Mucosa of descending colon (tissue), 3 donors: Measurements from ENCODE around the gene MYO3B. TPM values are rescaled to one million over a fixed set of nuclear protein-coding genes. Genes with fewer than 3 reads are reported as not detected.

Source experiments
- ATAC-seq: fragments of 200-7000 bp; cut with Tn5 transposase; one replicate; pipeline ENCODE4 v1.9.1; 2020; ENCODE audit warnings: mild to moderate bottlenecking, moderate library complexity
- DNase-seq, 3 donors: peaks; one replicate each; pipeline ENCODE4 v3.0.0-alpha.2; 2020
- H3K36me3 ChIP-seq: fragments of 200-600 bp; one replicate; pipeline ENCODE4 v1.8.0; 2021; ENCODE audit warnings: low read depth, mild to moderate bottlenecking
- H3K4me1 ChIP-seq: fragments of 200-600 bp; one replicate; pipeline ENCODE4 v1.8.0; 2021; ENCODE audit warnings: low read depth, mild to moderate bottlenecking
- H3K4me3 ChIP-seq: fragments of 200-600 bp; one replicate; pipeline ENCODE4 v1.8.0; 2021; ENCODE audit warnings: mild to moderate bottlenecking
- H3K9me3 ChIP-seq: fragments of 200-600 bp; one replicate; pipeline ENCODE4 v1.8.0; 2021; ENCODE audit warnings: mild to moderate bottlenecking
- CTCF ChIP-seq: fragments of 200-600 bp; IDR thresholded peaks from one replicate; pipeline ENCODE4 v1.8.0; 2022; ENCODE audit warnings: antibody characterized with exemption, mild to moderate bottlenecking
- intact Hi-C, 2 donors: fragments of 100-400 bp; cut with DNase I in 1 of 2; cut with micrococcal nuclease in 1 of 2; formaldehyde crosslinking; loops; one replicate each; pipeline versions ENCODE4 v1.11.0 to v1.11.1; 2022; cut with DNase I, micrococcal nuclease
- total RNA-seq, 3 donors: library from RNA; stranded (reverse); fragmentation: NEBNext Ultra II Directional in 2 of 3; extraction: Animal tissue kit (Norgen Biotek cat#: 25700) in 2 of 3; gene quantifications; one replicate each; pipeline versions ENCODE4 v1.2.1 to v1.2.4, GENCODE V29; 2021 to 2023
- donor health status: DM: no; HTN: no; CAD: no; lungs with moderate emphysema.
- donor health status: DM: no; HTN: no; CAD: no.
- donor health status: DM: no; HTN: yes; CAD: no.

The MYO3B gene
- total RNA-seq, 3 donors from 2014 or later, result 0.06 to 0.39 (median 0.09) TPM

- no peak for TF ChIP-seq CTCF
- intact Hi-C loops, result no loop called here
- H3K36me3 ChIP-seq, result no peaks in the 10 kb centered on the region
- no peak overlapping the region for H3K4me3 ChIP-seq
- no peak for ATAC-seq
- H3K9me3 ChIP-seq, result no peaks in the 10 kb centered on the region
- H3K4me1 ChIP-seq, result no peaks in the 10 kb centered on the region
- DNase-seq, result no peak
Observed at GRCh38 chr2:170190172-170190571, 12.2 kb downstream of the MYO3B start.

- DNase-seq (no peak), ATAC-seq (no peak)
- H3K4me3 ChIP-seq, result no peak overlapping the region
- no peak for TF ChIP-seq CTCF
- no peaks in the 10 kb centered on the region for H3K4me1 ChIP-seq
- no peaks in the 10 kb centered on the region for H3K36me3 ChIP-seq
- H3K9me3 ChIP-seq, result no peaks in the 10 kb centered on the region
- intact Hi-C loops, result no loop called here
Observed at GRCh38 chr2:170191166-170191866, 13.4 kb downstream of the MYO3B start.

GRCh38 chr2:170196963-170197362, 19.0 kb downstream of the MYO3B start:
- intact Hi-C loops, result no loop called here
- ATAC-seq (no peak), DNase-seq (no peak)
- no peak overlapping the region for H3K4me3 ChIP-seq
- H3K36me3 ChIP-seq, result no peaks in the 10 kb centered on the region
- TF ChIP-seq CTCF, result no peak
- H3K4me1 ChIP-seq, result no peaks in the 10 kb centered on the region
- H3K9me3 ChIP-seq, result no peaks in the 10 kb centered on the region

GRCh38 chr2:170201275-170201674, 23.3 kb downstream of the MYO3B start:
- intact Hi-C loops, result no loop called here
- DNase-seq, result no peak
- H3K9me3 ChIP-seq, result no peaks in the 10 kb centered on the region
- H3K4me3 ChIP-seq, result no peak overlapping the region
- H3K4me1 ChIP-seq, result no peaks in the 10 kb centered on the region
- TF ChIP-seq CTCF, result no peak
- no peak for ATAC-seq
- H3K36me3 ChIP-seq, result no peaks in the 10 kb centered on the region

- DNase-seq (no peak), ATAC-seq (no peak)
- no peak overlapping the region for H3K4me3 ChIP-seq
- intact Hi-C loops, result no loop called here
- H3K36me3 ChIP-seq, result no peaks in the 10 kb centered on the region
- H3K4me1 ChIP-seq, result no peaks in the 10 kb centered on the region
- no peaks in the 10 kb centered on the region for H3K9me3 ChIP-seq
- no peak for TF ChIP-seq CTCF
Observed at GRCh38 chr2:170201734-170202393, 23.9 kb downstream of the MYO3B start.
